HL-60 (cell line): Measurements from ENCODE around the gene PPAN.
A peak's percentile ranks its signal among the peaks of the same experiment; 100 is the strongest.

Experiments used
- DNase-seq, 2 experiments: peaks; one replicate each; pipeline ENCODE4 v3.0.0-alpha.2; 2010 to 2020; ENCODE audit warnings: low read depth in 1 of 2, low spot score in 1 of 2
- H3K27ac ChIP-seq: fragments of 250-450 bp; sonication (Bioruptor Pico); replicated peaks from 2 replicates; pipeline ENCODE4 v1.5.1; 2020; ENCODE audit warnings: mild to moderate bottlenecking, moderate library complexity
- H3K27me3 ChIP-seq: fragments of 250-450 bp; sonication (Bioruptor Pico); 2 replicates; pipeline ENCODE4 v1.5.1; 2021; ENCODE audit warnings: mild to moderate bottlenecking, moderate library complexity; ENCODE audit not compliant: insufficient read depth, poor library complexity, severe bottlenecking
- H3K4me3 ChIP-seq: replicated peaks from 2 replicates; pipeline ENCODE4 v1.5.1; 2011; ENCODE audit warnings: mild to moderate bottlenecking, control low read depth, low read length; ENCODE audit not compliant: insufficient read depth
- CTCF ChIP-seq: IDR thresholded peaks from one replicate; pipeline ENCODE4 v1.5.1; 2011; ENCODE audit warnings: low read length, control low read depth, inconsistent platforms; ENCODE audit not compliant: insufficient read depth
- GABPA ChIP-seq: IDR thresholded peaks from 2 replicates; pipeline ENCODE4 v1.6.1; 2012; ENCODE audit warnings: low read depth
- POLR2AphosphoS5 ChIP-seq: IDR thresholded peaks from 2 replicates; pipeline ENCODE4 v1.6.1; 2012; ENCODE audit warnings: low read depth
- REST ChIP-seq: IDR thresholded peaks from 2 replicates; pipeline ENCODE4 v1.6.1; 2012; ENCODE audit warnings: low read depth; ENCODE audit not compliant: insufficient replicate concordance
- SPI1 ChIP-seq: IDR thresholded peaks from 2 replicates; pipeline ENCODE4 v1.6.1; 2012; ENCODE audit warnings: low read depth, mild to moderate bottlenecking, borderline replicate concordance

PPAN gene

GRCh38 chr19:10136936-10137335 lies 30.8 kb downstream of the PPAN start:
- TF ChIP-seq CTCF, result no peak
- TF ChIP-seq REST, result no peak
- no peak for TF ChIP-seq POLR2AphosphoS5
- no peak for TF ChIP-seq SPI1
- TF ChIP-seq GABPA, result no peak
- H3K4me3 ChIP-seq, result no peak overlapping the region
- DNase-seq, result no peak
- H3K27me3 ChIP-seq, result no peaks in the 10 kb centered on the region
- no peak overlapping the region for H3K27ac ChIP-seq

GRCh38 chr19:10137751-10138682 lies 31.9 kb downstream of the PPAN start:
- no peak overlapping the region for H3K4me3 ChIP-seq
- H3K27ac ChIP-seq, result no peak overlapping the region
- no peak for DNase-seq
- TF ChIP-seq SPI1 (no peak), GABPA (no peak), CTCF (no peak), POLR2AphosphoS5 (no peak; the same call in 1 of the 2 replicates), REST (no peak)
- H3K27me3 ChIP-seq, result no peaks in the 10 kb centered on the region

- no peak overlapping the region for H3K27ac ChIP-seq
Observed at GRCh38 chr19:10138879-10139795, 33.0 kb downstream of the PPAN start.

More at GRCh38 chr19:10138879-10139795, 33.0 kb downstream of the PPAN start:
- TF ChIP-seq POLR2AphosphoS5 (peak; percentile 56; the same call in 1 of the 2 replicates), REST (no peak), CTCF (no peak), GABPA (no peak), SPI1 (no peak)
- no peak overlapping the region for H3K4me3 ChIP-seq
- H3K27me3 ChIP-seq, result no peaks in the 10 kb centered on the region
- DNase-seq, result no peak
